ENCODE data around the gene AGPAT2. TPM values are rescaled to one million over a fixed set of nuclear protein-coding genes. Genes with fewer than 3 reads are reported as not detected.

Gene AGPAT2
- total and polyA plus RNA-seq, 2 donors (not counting 1 experiment from before 2014, with no cell fraction given) = 25.1 to 43.3 TPM

- Histone ChIP-seq H3K9me3 (ENCODE audit: control insufficient read depth, insufficient read depth, low read depth, low read length) (no peaks in the 10 kb centered on the region), H2AFZ (ENCODE audit: low read length) (no peak overlapping the region), H3K27ac (ENCODE audit: insufficient read depth, low read length) (no peak overlapping the region), H3K9ac (ENCODE audit: insufficient read depth, low read length) (no peak overlapping the region), H3K4me1 (ENCODE audit: control insufficient read depth, extremely low read depth, insufficient read depth, low read length) (peaks cover 14% of the 10 kb centered on the region), H3K79me2 (ENCODE audit: control insufficient read depth, insufficient read depth, low read length) (peaks cover 39% of the 10 kb centered on the region), H3K4me3 (replicated peaks in 1 of 4; ENCODE audit: control extremely low read depth in 1 of 4, insufficient read depth in 1 of 4, low read depth in 3 of 4, low read length in 4 of 4) (no peak overlapping the region), H4K20me1 (ENCODE audit: control insufficient read depth, extremely low read depth, insufficient read depth, low read length) (no peaks in the 10 kb centered on the region), H3K4me2 (ENCODE audit: extremely low read depth, insufficient read depth, low read length) (no peak overlapping the region), H3K27me3 (ENCODE audit: control insufficient read depth, insufficient read depth, low read length) (no peaks in the 10 kb centered on the region), H3K36me3 (ENCODE audit: control insufficient read depth, insufficient read depth, low read length) (peaks cover 5% of the 10 kb centered on the region)
- DNase-seq (ENCODE audit: low read depth in 2 of 2) = no peak
- TF ChIP-seq EZH2 (IDR thresholded peaks at IDR 0.05; ENCODE audit: low read length, missing control alignments) (no peak), CTCF (conservative IDR thresholded peaks at IDR 0.05 in 1 of 2, IDR thresholded peaks at IDR 0.05 in 1 of 2; ENCODE audit: low read depth in 1 of 2, low read length in 2 of 2) (no peak)
Measured at GRCh38 chr9:136729926-136730325, 42.7 kb upstream of the AGPAT2 start.

- Histone ChIP-seq H3K4me1 (ENCODE audit: control insufficient read depth, extremely low read depth, insufficient read depth, low read length) (peaks cover 14% of the 10 kb centered on the region), H3K9me3 (ENCODE audit: control insufficient read depth, insufficient read depth, low read depth, low read length) (no peaks in the 10 kb centered on the region), H3K36me3 (ENCODE audit: control insufficient read depth, insufficient read depth, low read length) (peaks cover 8% of the 10 kb centered on the region), H3K27me3 (ENCODE audit: control insufficient read depth, insufficient read depth, low read length) (no peaks in the 10 kb centered on the region), H3K27ac (ENCODE audit: insufficient read depth, low read length) (no peak overlapping the region), H3K9ac (ENCODE audit: insufficient read depth, low read length) (peak overlapping the region; percentile 80), H3K79me2 (ENCODE audit: control insufficient read depth, insufficient read depth, low read length) (peaks cover 41% of the 10 kb centered on the region), H3K4me3 (replicated peaks in 1 of 4; ENCODE audit: control extremely low read depth in 1 of 4, insufficient read depth in 1 of 4, low read depth in 3 of 4, low read length in 4 of 4) (peak overlapping the region; percentile 60 to 75 (median 66)), H3K4me2 (ENCODE audit: extremely low read depth, insufficient read depth, low read length) (peak overlapping the region; percentile 49), H4K20me1 (ENCODE audit: control insufficient read depth, extremely low read depth, insufficient read depth, low read length) (no peaks in the 10 kb centered on the region), H2AFZ (ENCODE audit: low read length) (no peak overlapping the region)
- DNase-seq (ENCODE audit: low read depth in 2 of 2) = no peak
- TF ChIP-seq CTCF (conservative IDR thresholded peaks at IDR 0.05 in 1 of 2, IDR thresholded peaks at IDR 0.05 in 1 of 2; ENCODE audit: low read depth in 1 of 2, low read length in 2 of 2) (no peak), EZH2 (IDR thresholded peaks at IDR 0.05; ENCODE audit: low read length, missing control alignments) (no peak)
Measured at GRCh38 chr9:136729144-136729543, 41.9 kb upstream of the AGPAT2 start.

- no peak for TF ChIP-seq EZH2 (IDR thresholded peaks at IDR 0.05; ENCODE audit: low read length, missing control alignments)
- Histone ChIP-seq H3K27ac (ENCODE audit: insufficient read depth, low read length) (peak overlapping the region; percentile 63), H3K4me1 (ENCODE audit: control insufficient read depth, extremely low read depth, insufficient read depth, low read length) (peaks cover 14% of the 10 kb centered on the region), H2AFZ (ENCODE audit: low read length) (peak overlapping the region; percentile 64), H3K27me3 (ENCODE audit: control insufficient read depth, insufficient read depth, low read length) (no peaks in the 10 kb centered on the region), H3K79me2 (ENCODE audit: control insufficient read depth, insufficient read depth, low read length) (peaks cover 43% of the 10 kb centered on the region), H3K9me3 (ENCODE audit: control insufficient read depth, insufficient read depth, low read depth, low read length) (no peaks in the 10 kb centered on the region), H3K36me3 (ENCODE audit: control insufficient read depth, insufficient read depth, low read length) (peaks cover 12% of the 10 kb centered on the region), H3K9ac (ENCODE audit: insufficient read depth, low read length) (peak overlapping the region; percentile 80), H3K4me3 (replicated peaks in 1 of 4; ENCODE audit: control extremely low read depth in 1 of 4, insufficient read depth in 1 of 4, low read depth in 3 of 4, low read length in 4 of 4) (peak overlapping the region; percentile 60 to 75 (median 66)), H3K4me2 (ENCODE audit: extremely low read depth, insufficient read depth, low read length) (peak overlapping the region; percentile 49), H4K20me1 (ENCODE audit: control insufficient read depth, extremely low read depth, insufficient read depth, low read length) (no peaks in the 10 kb centered on the region)
- DNase-seq (ENCODE audit: low read depth in 2 of 2) = peak; percentile 31 to 48
Measured at GRCh38 chr9:136728548-136729123, 41.4 kb upstream of the AGPAT2 start.

Data from fibroblast of lung (primary cell).